ENCODE data around the gene DLK1. TPM values are rescaled to one million over a fixed set of nuclear protein-coding genes. Genes with fewer than 3 reads are reported as not detected.

DLK1 gene
- total RNA-seq, result not detected in 2 replicates

DNA sequence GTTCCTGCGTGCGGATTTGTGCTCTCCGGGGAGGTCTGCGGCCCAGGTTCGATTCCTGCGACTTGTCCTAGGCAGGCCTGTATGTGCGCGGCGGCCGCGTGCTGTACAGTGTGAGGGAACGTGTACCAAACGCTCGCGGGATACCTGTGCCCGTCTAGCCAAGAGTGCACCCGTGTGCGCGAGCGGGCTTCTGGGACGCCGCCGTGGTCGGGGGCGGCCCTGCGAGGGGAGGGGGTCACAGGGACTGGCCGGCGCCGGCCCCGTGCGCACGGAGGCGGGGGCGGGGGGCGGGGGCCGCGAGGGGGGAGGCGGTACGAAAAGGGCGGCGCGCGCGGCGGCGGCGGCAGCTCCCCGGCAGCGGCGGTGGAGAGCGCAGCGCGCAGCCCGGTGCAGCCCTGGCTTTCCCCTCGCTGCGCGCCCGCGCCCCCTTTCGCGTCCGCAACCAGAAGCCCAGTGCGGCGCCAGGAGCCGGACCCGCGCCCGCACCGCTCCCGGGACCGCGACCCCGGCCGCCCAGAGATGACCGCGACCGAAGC, at the start of gene DLK1:
Gene DLK1, plus strand, starts transcription at position 343 of the 536 bp plus-strand sequence. Its CDS starts 177 bp downstream, at position 520.

Other genes with a start within 250 kb of the DLK1 start
- 0.10 TPM in 1 of 2 replicates, not detected in the other for gene BEGAIN, start 139.5 kb upstream of the DLK1 start, total RNA-seq
- 10.8 and 11.0 TPM in 2 replicates for gene MEG3, start 99.2 kb downstream of the DLK1 start, total RNA-seq
- not detected in 2 replicates for gene RTL1, start 176.8 kb downstream of the DLK1 start, total RNA-seq